GM19467 (cell line): ENCODE measurements around the gene SGK2.
A peak's percentile ranks its signal among the peaks of the same experiment; 100 is the strongest.
"Not testable (repeated sequence)": the region's sequence is repeated elsewhere in the genome, so short reads cannot be mapped to it uniquely, and the experiment has no call there.

Source experiments
- ATAC-seq: cut with Tn5 transposase; IDR thresholded peaks from one replicate; pipeline ENCODE4 v1.9.1; 2021; ENCODE audit warnings: mild to moderate bottlenecking, moderate library complexity; ENCODE audit not compliant: unreplicated experiment

The SGK2 gene

GRCh38 chr20:43588526-43588925 is 29.7 kb downstream of the SGK2 start:
- not testable (repeated sequence) for ATAC-seq

- no peak for ATAC-seq
These were observed 31.2 kb downstream of the SGK2 start for GRCh38 chr20:43590036-43590391.

GRCh38 chr20:43590392-43591303 is 31.8 kb downstream of the SGK2 start, which contains the start of gene IFT52:
TSS of gene IFT52 (plus strand) at chr20:43590937. CDS start at chr20:43594699, 3,762 bp downstream.
- ATAC-seq = peak; percentile 98

GRCh38 chr20:43601960-43602359 is 43.1 kb downstream of the SGK2 start:
- ATAC-seq = not testable (repeated sequence)

- no peak for ATAC-seq
These were observed 44.3 kb downstream of the SGK2 start for GRCh38 chr20:43603124-43603523.

GRCh38 chr20:43605715-43606114 is 46.9 kb downstream of the SGK2 start:
- no peak for ATAC-seq

GRCh38 chr20:43607278-43607677 is 48.5 kb downstream of the SGK2 start:
- ATAC-seq = not testable (repeated sequence)

- no peak for ATAC-seq
These were observed 72.8 kb downstream of the SGK2 start for GRCh38 chr20:43631598-43631997.
